C4-2B (cell line): ENCODE measurements around the gene IFIT1B.
"Not testable (repeated sequence)": the region's sequence is repeated elsewhere in the genome, so short reads cannot be mapped to it uniquely, and the experiment has no call there.

Experiments
- H3K27ac ChIP-seq: fragments of 450-650 bp; 2 replicates; pipeline ENCODE4 v1.5.1; 2017
- CTCF ChIP-seq: fragments of 450-650 bp; conservative IDR thresholded peaks from 2 replicates; pipeline ENCODE4 v1.5.1; 2017; ENCODE audit warnings: mild to moderate bottlenecking
- ZFX ChIP-seq: fragments of 450-650 bp; IDR thresholded peaks from 2 replicates; pipeline ENCODE4 v1.6.1; 2017

Gene IFIT1B

GRCh38 chr10:89377705-89378637, at the start of gene IFIT1B:
Gene IFIT1B (plus strand): TSS chr10:89378056. CDS start chr10:89378136, 80 bp downstream.
- TF ChIP-seq ZFX (no peak), CTCF (no peak)
- H3K27ac ChIP-seq = no peak within 1 kb of the TSS

DNA sequence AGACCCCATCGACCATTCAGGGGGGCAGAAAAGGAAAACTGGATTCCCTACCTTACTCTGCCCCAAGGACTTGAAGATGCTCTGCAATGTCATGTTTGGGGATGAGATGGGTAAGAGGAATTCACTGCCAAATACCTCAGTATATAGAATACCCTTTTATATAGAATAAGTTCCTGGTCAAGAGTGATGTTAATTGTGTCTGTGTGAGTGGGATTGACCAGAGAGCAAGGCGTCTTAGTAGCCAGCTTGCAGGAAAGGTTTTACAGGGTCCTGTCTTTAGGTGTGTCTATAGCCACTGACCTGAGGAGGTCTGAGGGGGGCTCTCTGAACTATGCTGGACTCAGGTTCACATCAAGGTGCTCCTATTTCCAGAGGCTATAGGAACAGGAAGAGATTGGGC, 48.7 kb upstream of the IFIT1B start:
- TF ChIP-seq CTCF = no peak
- TF ChIP-seq ZFX = no peak
- no peak overlapping the region for H3K27ac ChIP-seq

- not testable (repeated sequence) for H3K27ac ChIP-seq
Observed at GRCh38 chr10:89330014-89330413, 47.8 kb upstream of the IFIT1B start.

GRCh38 chr10:89330537-89331212, 47.2 kb upstream of the IFIT1B start:
- no peak overlapping the region for H3K27ac ChIP-seq
- TF ChIP-seq ZFX (no peak), CTCF (no peak)

- not testable (repeated sequence) for H3K27ac ChIP-seq
Observed at GRCh38 chr10:89331487-89332122, 46.3 kb upstream of the IFIT1B start.

GRCh38 chr10:89332123-89332633, 45.7 kb upstream of the IFIT1B start:
- H3K27ac ChIP-seq = no peak overlapping the region
- no peak for TF ChIP-seq ZFX
- TF ChIP-seq CTCF = no peak

GRCh38 chr10:89335226-89335625, 42.6 kb upstream of the IFIT1B start:
- TF ChIP-seq CTCF (no peak), ZFX (no peak)
- H3K27ac ChIP-seq = no peak overlapping the region

DNA sequence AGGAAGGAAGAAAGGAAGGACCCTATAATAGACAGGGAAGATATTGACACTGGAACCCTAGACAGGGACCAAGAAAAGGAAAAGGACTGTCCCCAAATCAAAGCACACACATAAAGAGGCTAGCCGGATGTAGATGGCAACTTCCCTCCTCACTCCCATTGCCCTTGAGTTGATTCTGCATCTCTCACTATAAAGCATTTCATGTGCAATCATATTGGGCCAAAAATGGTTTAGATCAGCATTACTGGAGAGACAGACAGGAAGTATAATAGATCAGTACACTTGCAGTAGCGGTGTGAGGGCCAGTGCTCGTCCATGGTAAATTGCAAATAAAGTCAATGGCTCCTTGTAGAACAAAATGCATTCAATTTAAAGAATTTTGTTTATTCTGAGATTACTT, 41.6 kb upstream of the IFIT1B start:
- TF ChIP-seq ZFX (no peak), CTCF (no peak)

More for the DNA sequence above, 41.6 kb upstream of the IFIT1B start:
- H3K27ac ChIP-seq = no peak overlapping the region
